ENCODE results near the gene NSL1. TPM values are rescaled to one million over a fixed set of nuclear protein-coding genes. Genes with fewer than 3 reads are reported as not detected.

NSL1 gene
- total and polyA plus RNA-seq, 9 of the 15 experiments (the other 6 are each of a cell fraction or from before 2014, with no cell fraction given), result 53.5 to 108 (median 59.1) TPM

DNA sequence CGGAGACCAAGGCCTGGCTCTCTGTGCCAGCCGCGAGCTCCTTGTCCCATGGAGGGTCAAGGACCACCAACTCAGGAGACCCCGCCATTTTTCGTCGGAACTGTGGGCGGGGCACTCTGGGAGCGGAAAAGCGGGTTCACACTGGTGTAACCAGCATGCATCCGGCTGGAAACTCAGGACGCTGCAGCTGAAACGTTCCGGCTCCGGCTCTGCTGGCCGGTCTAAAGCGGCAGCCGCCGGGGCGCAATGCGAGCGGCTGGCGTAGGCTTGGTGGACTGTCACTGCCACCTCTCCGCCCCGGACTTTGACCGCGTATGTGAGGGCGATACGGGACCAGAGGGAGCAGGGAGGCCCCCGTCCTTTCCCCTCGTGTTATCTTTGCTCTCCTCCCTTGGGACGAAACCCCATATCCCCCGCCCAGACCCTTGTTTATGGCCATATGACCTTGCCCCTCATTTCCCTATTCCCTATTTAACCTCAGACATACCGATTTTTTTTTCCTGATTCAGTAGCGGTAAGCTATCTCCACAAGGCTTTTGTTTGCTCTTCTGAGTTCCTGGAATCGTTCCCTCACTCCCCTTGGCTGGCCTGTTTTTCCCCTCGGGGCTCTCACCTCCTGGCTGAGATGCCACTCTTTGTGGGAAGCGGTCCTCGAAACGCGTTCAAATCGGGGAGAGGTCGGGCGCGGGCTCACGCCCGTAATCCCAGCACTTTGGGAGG lies at the start of gene NSL1, which contains the start of gene TATDN3 (continued):
- TF ChIP-seq, protein P1, sequence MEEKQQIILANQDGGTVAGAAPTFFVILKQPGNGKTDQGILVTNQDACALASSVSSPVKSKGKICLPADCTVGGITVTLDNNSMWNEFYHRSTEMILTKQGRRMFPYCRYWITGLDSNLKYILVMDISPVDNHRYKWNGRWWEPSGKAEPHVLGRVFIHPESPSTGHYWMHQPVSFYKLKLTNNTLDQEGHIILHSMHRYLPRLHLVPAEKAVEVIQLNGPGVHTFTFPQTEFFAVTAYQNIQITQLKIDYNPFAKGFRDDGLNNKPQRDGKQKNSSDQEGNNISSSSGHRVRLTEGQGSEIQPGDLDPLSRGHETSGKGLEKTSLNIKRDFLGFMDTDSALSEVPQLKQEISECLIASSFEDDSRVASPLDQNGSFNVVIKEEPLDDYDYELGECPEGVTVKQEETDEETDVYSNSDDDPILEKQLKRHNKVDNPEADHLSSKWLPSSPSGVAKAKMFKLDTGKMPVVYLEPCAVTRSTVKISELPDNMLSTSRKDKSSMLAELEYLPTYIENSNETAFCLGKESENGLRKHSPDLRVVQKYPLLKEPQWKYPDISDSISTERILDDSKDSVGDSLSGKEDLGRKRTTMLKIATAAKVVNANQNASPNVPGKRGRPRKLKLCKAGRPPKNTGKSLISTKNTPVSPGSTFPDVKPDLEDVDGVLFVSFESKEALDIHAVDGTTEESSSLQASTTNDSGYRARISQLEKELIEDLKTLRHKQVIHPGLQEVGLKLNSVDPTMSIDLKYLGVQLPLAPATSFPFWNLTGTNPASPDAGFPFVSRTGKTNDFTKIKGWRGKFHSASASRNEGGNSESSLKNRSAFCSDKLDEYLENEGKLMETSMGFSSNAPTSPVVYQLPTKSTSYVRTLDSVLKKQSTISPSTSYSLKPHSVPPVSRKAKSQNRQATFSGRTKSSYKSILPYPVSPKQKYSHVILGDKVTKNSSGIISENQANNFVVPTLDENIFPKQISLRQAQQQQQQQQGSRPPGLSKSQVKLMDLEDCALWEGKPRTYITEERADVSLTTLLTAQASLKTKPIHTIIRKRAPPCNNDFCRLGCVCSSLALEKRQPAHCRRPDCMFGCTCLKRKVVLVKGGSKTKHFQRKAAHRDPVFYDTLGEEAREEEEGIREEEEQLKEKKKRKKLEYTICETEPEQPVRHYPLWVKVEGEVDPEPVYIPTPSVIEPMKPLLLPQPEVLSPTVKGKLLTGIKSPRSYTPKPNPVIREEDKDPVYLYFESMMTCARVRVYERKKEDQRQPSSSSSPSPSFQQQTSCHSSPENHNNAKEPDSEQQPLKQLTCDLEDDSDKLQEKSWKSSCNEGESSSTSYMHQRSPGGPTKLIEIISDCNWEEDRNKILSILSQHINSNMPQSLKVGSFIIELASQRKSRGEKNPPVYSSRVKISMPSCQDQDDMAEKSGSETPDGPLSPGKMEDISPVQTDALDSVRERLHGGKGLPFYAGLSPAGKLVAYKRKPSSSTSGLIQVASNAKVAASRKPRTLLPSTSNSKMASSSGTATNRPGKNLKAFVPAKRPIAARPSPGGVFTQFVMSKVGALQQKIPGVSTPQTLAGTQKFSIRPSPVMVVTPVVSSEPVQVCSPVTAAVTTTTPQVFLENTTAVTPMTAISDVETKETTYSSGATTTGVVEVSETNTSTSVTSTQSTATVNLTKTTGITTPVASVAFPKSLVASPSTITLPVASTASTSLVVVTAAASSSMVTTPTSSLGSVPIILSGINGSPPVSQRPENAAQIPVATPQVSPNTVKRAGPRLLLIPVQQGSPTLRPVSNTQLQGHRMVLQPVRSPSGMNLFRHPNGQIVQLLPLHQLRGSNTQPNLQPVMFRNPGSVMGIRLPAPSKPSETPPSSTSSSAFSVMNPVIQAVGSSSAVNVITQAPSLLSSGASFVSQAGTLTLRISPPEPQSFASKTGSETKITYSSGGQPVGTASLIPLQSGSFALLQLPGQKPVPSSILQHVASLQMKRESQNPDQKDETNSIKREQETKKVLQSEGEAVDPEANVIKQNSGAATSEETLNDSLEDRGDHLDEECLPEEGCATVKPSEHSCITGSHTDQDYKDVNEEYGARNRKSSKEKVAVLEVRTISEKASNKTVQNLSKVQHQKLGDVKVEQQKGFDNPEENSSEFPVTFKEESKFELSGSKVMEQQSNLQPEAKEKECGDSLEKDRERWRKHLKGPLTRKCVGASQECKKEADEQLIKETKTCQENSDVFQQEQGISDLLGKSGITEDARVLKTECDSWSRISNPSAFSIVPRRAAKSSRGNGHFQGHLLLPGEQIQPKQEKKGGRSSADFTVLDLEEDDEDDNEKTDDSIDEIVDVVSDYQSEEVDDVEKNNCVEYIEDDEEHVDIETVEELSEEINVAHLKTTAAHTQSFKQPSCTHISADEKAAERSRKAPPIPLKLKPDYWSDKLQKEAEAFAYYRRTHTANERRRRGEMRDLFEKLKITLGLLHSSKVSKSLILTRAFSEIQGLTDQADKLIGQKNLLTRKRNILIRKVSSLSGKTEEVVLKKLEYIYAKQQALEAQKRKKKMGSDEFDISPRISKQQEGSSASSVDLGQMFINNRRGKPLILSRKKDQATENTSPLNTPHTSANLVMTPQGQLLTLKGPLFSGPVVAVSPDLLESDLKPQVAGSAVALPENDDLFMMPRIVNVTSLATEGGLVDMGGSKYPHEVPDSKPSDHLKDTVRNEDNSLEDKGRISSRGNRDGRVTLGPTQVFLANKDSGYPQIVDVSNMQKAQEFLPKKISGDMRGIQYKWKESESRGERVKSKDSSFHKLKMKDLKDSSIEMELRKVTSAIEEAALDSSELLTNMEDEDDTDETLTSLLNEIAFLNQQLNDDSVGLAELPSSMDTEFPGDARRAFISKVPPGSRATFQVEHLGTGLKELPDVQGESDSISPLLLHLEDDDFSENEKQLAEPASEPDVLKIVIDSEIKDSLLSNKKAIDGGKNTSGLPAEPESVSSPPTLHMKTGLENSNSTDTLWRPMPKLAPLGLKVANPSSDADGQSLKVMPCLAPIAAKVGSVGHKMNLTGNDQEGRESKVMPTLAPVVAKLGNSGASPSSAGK (IDR thresholded peaks at IDR 0.05), result peak; percentile 22; the same call in 1 of the 2 replicates
- TF ChIP-seq, protein P2, sequence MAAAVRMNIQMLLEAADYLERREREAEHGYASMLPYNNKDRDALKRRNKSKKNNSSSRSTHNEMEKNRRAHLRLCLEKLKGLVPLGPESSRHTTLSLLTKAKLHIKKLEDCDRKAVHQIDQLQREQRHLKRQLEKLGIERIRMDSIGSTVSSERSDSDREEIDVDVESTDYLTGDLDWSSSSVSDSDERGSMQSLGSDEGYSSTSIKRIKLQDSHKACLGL (CRISPR knock-in tag; IDR thresholded peaks at IDR 0.05; ENCODE audit: borderline replicate concordance, poor library complexity, severe bottlenecking), result no peak
- peak; percentile 100 for TF ChIP-seq RBBP5 (IDR thresholded peaks at IDR 0.05; ENCODE audit: borderline replicate concordance, insufficient read depth, low read length, poor library complexity, severe bottlenecking)
- TF ChIP-seq, protein P3, sequence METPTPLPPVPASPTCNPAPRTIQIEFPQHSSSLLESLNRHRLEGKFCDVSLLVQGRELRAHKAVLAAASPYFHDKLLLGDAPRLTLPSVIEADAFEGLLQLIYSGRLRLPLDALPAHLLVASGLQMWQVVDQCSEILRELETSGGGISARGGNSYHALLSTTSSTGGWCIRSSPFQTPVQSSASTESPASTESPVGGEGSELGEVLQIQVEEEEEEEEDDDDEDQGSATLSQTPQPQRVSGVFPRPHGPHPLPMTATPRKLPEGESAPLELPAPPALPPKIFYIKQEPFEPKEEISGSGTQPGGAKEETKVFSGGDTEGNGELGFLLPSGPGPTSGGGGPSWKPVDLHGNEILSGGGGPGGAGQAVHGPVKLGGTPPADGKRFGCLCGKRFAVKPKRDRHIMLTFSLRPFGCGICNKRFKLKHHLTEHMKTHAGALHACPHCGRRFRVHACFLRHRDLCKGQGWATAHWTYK (CRISPR knock-in tag; IDR thresholded peaks at IDR 0.05), result peak; percentile 89
- peak; percentile 68; the same call in 1 of the 2 replicates for TF ChIP-seq TRIM28 (IDR thresholded peaks at IDR 0.05)
- peak in 1 of 2 experiments; percentile 8; a peak in 1 of 4 replicates for TF ChIP-seq RAD21 (CRISPR knock-in tag; conservative IDR thresholded peaks at IDR 0.05 in 1 of 2, IDR thresholded peaks at IDR 0.05 in 1 of 2)
- TF ChIP-seq ZNF77 (CRISPR knock-in tag; IDR thresholded peaks at IDR 0.05), result no peak
- TF ChIP-seq CXXC5 (CRISPR knock-in tag; IDR thresholded peaks at IDR 0.05), result peak; percentile 96
- no peak for TF ChIP-seq ZNF589 (CRISPR knock-in tag; IDR thresholded peaks at IDR 0.05; ENCODE audit: low read depth)
- peak; percentile 34 to 66; a peak in 3 of 4 replicates for TF ChIP-seq SRF (CRISPR knock-in tag; IDR thresholded peaks at IDR 0.05)
- peak; percentile 64 for TF ChIP-seq POU5F1 (IDR thresholded peaks at IDR 0.05; ENCODE audit: borderline replicate concordance, low read depth, low read length, partially characterized antibody)
- TF ChIP-seq CREM (IDR thresholded peaks at IDR 0.05; ENCODE audit: low read depth), result peak; percentile 89
- TF ChIP-seq MCM7 (IDR thresholded peaks at IDR 0.05), result no peak

Data from K562 (cell line).